ENCODE results near the gene ABRACL. TPM values are rescaled to one million over a fixed set of nuclear protein-coding genes. Genes with fewer than 3 reads are reported as not detected.
A peak's percentile ranks its signal among the peaks of the same experiment; 100 is the strongest.

Gene ABRACL
- total RNA-seq, 3 donors from 2014 or later: 36.2 to 98.5 (median 92.3) TPM

GRCh38 chr6:139028215-139028657, 309 bp upstream of the ABRACL start:
- H3K9me3 ChIP-seq: no peaks in the 10 kb centered on the region
- TF ChIP-seq CTCF (IDR thresholded peaks at IDR 0.05): no peak
- no peaks in the 10 kb centered on the region for H3K36me3 ChIP-seq (ENCODE audit: low read depth)
- no peaks in the 10 kb centered on the region for H3K4me1 ChIP-seq (ENCODE audit: low read depth)
- DNase-seq: no peak
- ATAC-seq: no peak
- intact Hi-C loops (cut with DNase I, micrococcal nuclease): no loop called here
- H3K4me3 ChIP-seq: peak overlapping the region; percentile 94

- no peaks in the 10 kb centered on the region for H3K9me3 ChIP-seq
- intact Hi-C loops (cut with DNase I, micrococcal nuclease): no loop called here
- DNase-seq (peak; percentile 74 to 86 (median 83)), ATAC-seq (peak; percentile 74)
- no peaks in the 10 kb centered on the region for H3K4me1 ChIP-seq (ENCODE audit: low read depth)
- no peak for TF ChIP-seq CTCF (IDR thresholded peaks at IDR 0.05)
- no peaks in the 10 kb centered on the region for H3K36me3 ChIP-seq (ENCODE audit: low read depth)
- H3K4me3 ChIP-seq: peak overlapping the region; percentile 94
Observed at GRCh38 chr6:139029470-139030227, 1.1 kb downstream of the ABRACL start.

GRCh38 chr6:139030228-139030963, 1.9 kb downstream of the ABRACL start:
- TF ChIP-seq CTCF (IDR thresholded peaks at IDR 0.05): no peak
- Histone ChIP-seq H3K36me3 (ENCODE audit: low read depth) (no peaks in the 10 kb centered on the region), H3K9me3 (no peaks in the 10 kb centered on the region), H3K4me3 (peak overlapping the region; percentile 94), H3K4me1 (ENCODE audit: low read depth) (no peaks in the 10 kb centered on the region)
- DNase-seq: peak in 1 of 3 donors; percentile 38
- intact Hi-C loops (cut with DNase I, micrococcal nuclease): no loop called here
- ATAC-seq: no peak

GRCh38 chr6:139037490-139037889, 8.9 kb downstream of the ABRACL start:
- Histone ChIP-seq H3K4me3 (no peak overlapping the region), H3K4me1 (ENCODE audit: low read depth) (no peaks in the 10 kb centered on the region), H3K36me3 (ENCODE audit: low read depth) (no peaks in the 10 kb centered on the region), H3K9me3 (no peaks in the 10 kb centered on the region)
- ATAC-seq (no peak), DNase-seq (no peak)
- TF ChIP-seq CTCF (IDR thresholded peaks at IDR 0.05): no peak
- intact Hi-C loops (cut with DNase I, micrococcal nuclease): no loop called here

GRCh38 chr6:139044250-139044649, 15.7 kb downstream of the ABRACL start:
- intact Hi-C loops (cut with DNase I, micrococcal nuclease): no loop called here

More at GRCh38 chr6:139044250-139044649, 15.7 kb downstream of the ABRACL start:
- ATAC-seq: no peak
- no peak for DNase-seq
- Histone ChIP-seq H3K4me3 (no peak overlapping the region), H3K4me1 (ENCODE audit: low read depth) (no peaks in the 10 kb centered on the region), H3K36me3 (ENCODE audit: low read depth) (no peaks in the 10 kb centered on the region), H3K9me3 (no peaks in the 10 kb centered on the region)
- TF ChIP-seq CTCF (IDR thresholded peaks at IDR 0.05): no peak

All from mucosa of descending colon (tissue), 3 donors.